ENCODE results near the gene RBM38.

RBM38 gene

DNA sequence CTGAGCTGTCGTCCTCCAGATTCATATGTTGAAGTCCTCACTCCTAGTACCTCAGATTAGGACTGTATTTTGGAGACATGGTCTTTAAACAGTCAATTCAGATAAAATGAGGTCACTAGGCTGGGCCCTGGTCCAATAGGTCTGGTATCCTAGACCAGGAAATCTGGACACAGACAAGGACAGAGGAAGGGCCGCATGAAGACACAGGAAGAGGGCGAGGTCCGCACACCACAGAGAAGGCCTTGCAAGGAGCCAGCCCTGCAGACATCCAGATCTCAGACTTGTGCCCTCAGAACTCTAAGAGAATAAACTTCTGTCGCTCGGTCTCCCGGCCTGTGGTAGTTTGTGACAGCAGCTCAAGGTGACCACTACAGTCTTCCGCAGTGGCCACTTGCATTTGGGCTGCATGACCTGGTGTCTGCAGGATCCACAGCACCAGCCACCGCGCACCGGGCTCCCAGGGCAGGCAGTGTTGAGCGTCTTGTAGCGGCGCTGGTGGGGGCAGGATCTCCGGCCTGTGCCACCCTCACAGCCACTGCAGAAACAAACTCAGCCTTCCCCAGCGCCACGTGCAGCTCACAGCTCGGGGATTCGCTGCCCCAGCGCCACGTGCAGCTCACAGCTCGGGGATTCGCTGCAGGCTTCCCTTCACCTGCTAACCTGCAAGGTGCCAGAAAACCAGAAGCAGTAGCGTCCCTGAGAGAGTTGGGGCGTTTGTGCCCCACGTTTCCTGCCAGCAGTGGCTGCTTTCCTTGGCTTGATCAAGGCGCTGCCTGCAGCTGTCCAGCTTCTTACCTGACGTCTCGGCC, 6.0 kb upstream of the RBM38 start:
- Histone ChIP-seq H2AFZ (ENCODE audit: low read depth, low read length) (no peak overlapping the region), H3K27me3 (ENCODE audit: low read depth, low read length) (no peaks in the 10 kb centered on the region), H3K79me2 (ENCODE audit: low read length) (no peaks in the 10 kb centered on the region; the same call in 1 of the 2 replicates), H3K4me3 (ENCODE audit: low read length) (no peak overlapping the region), H3K4me2 (ENCODE audit: low read length) (no peak overlapping the region), H3K9ac (ENCODE audit: low read length) (no peak overlapping the region), H4K20me1 (ENCODE audit: insufficient read depth, low read length) (no peaks in the 10 kb centered on the region), H3K27ac (ENCODE audit: low read length) (no peak overlapping the region), H3K4me1 (ENCODE audit: low read length) (peaks cover 18% of the 10 kb centered on the region), H3K9me3 (ENCODE audit: insufficient read depth, low read length) (no peaks in the 10 kb centered on the region), H3K36me3 (replicated peaks; ENCODE audit: low read depth, low read length) (peaks cover 20% of the 10 kb centered on the region)
- TF ChIP-seq EZH2phosphoT487 (IDR thresholded peaks at IDR 0.05; ENCODE audit: low read depth), result no peak

DNA sequence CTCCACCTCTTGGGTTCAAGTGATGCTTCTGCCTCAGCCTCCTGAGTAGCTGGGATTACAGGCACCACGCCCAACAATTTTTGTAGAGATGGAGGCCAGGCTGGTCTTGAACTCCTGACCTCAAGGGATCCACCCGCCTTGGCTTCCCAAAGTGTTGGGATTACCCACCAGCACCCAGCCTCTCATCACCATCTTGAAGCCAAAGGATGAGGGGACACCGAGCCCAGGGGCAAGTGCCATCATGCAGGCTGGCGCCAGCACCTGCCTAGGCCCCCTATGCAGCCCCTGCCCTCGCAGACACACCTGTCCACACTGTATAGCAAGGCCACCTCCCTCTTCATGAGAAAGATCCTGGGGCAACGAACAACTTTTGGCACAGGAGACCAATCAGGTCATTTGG, 5.3 kb upstream of the RBM38 start:
- H3K79me2 ChIP-seq (ENCODE audit: low read length), result no peaks in the 10 kb centered on the region; the same call in 1 of the 2 replicates
- no peak overlapping the region for H3K27ac ChIP-seq (ENCODE audit: low read length)
- H2AFZ ChIP-seq (ENCODE audit: low read depth, low read length), result no peak overlapping the region
- H4K20me1 ChIP-seq (ENCODE audit: insufficient read depth, low read length), result no peaks in the 10 kb centered on the region
- H3K9me3 ChIP-seq (ENCODE audit: insufficient read depth, low read length), result no peaks in the 10 kb centered on the region
- no peaks in the 10 kb centered on the region for H3K27me3 ChIP-seq (ENCODE audit: low read depth, low read length)
- H3K9ac ChIP-seq (ENCODE audit: low read length), result no peak overlapping the region
- H3K36me3 ChIP-seq (replicated peaks; ENCODE audit: low read depth, low read length), result peaks cover 14% of the 10 kb centered on the region
- peaks cover 25% of the 10 kb centered on the region for H3K4me1 ChIP-seq (ENCODE audit: low read length)
- no peak for TF ChIP-seq EZH2phosphoT487 (IDR thresholded peaks at IDR 0.05; ENCODE audit: low read depth)
- TF ChIP-seq, protein P1, sequence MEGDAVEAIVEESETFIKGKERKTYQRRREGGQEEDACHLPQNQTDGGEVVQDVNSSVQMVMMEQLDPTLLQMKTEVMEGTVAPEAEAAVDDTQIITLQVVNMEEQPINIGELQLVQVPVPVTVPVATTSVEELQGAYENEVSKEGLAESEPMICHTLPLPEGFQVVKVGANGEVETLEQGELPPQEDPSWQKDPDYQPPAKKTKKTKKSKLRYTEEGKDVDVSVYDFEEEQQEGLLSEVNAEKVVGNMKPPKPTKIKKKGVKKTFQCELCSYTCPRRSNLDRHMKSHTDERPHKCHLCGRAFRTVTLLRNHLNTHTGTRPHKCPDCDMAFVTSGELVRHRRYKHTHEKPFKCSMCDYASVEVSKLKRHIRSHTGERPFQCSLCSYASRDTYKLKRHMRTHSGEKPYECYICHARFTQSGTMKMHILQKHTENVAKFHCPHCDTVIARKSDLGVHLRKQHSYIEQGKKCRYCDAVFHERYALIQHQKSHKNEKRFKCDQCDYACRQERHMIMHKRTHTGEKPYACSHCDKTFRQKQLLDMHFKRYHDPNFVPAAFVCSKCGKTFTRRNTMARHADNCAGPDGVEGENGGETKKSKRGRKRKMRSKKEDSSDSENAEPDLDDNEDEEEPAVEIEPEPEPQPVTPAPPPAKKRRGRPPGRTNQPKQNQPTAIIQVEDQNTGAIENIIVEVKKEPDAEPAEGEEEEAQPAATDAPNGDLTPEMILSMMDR (IDR thresholded peaks at IDR 0.05; ENCODE audit: low read depth, low read length), result no peak
- H3K4me2 ChIP-seq (ENCODE audit: low read length), result no peak overlapping the region
- no peak overlapping the region for H3K4me3 ChIP-seq (ENCODE audit: low read length)

DNA sequence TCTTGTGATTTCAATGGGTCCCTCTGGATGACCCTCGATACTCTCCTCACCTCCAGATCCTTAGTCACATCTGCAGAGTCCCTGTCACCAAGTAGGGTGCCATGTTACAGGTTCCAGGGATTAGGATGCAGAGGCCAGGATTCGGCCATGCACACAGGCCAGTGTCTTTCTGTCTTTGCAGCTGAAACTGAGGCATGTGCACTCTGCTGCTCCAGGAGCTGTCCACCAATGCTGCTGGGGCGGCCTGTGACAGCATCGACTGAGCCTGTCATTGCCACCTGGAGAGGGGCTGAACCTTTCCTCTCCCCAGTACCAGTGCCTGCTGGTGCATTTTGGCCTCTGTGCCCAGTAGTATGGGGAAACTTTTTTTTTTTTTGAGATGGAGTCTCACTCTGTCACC, 4.4 kb upstream of the RBM38 start:
- Histone ChIP-seq H3K4me2 (ENCODE audit: low read length) (no peak overlapping the region), H3K9ac (ENCODE audit: low read length) (no peak overlapping the region), H3K36me3 (replicated peaks; ENCODE audit: low read depth, low read length) (peaks cover 14% of the 10 kb centered on the region), H2AFZ (ENCODE audit: low read depth, low read length) (no peak overlapping the region), H3K79me2 (ENCODE audit: low read length) (peaks cover 5% of the 10 kb centered on the region), H3K4me1 (ENCODE audit: low read length) (peaks cover 25% of the 10 kb centered on the region), H3K27me3 (ENCODE audit: low read depth, low read length) (no peaks in the 10 kb centered on the region), H3K27ac (ENCODE audit: low read length) (no peak overlapping the region), H4K20me1 (ENCODE audit: insufficient read depth, low read length) (no peaks in the 10 kb centered on the region), H3K9me3 (ENCODE audit: insufficient read depth, low read length) (no peaks in the 10 kb centered on the region), H3K4me3 (ENCODE audit: low read length) (no peak overlapping the region)
- no peak for TF ChIP-seq EZH2phosphoT487 (IDR thresholded peaks at IDR 0.05; ENCODE audit: low read depth)
- TF ChIP-seq, protein P1 (IDR thresholded peaks at IDR 0.05; ENCODE audit: low read depth, low read length), result no peak

DNA sequence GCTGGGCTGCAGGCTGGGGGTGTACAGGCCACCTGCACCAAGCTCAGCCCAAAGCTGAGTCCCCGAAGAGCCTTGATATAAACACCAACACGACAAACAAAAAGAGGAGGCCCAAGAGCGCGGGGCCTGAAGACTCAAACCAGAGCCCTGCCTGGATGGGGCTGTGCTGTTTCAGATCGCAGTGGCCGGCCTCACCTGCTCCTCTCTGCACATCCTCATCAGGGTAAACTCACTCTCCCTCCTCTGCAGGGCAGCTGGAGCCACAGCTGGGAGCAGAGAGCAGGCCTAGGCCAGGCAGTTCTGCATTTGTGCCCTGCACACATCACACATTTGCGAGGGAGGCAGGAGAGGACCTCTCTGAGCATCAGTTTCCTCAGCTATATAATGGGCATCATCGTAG, 3.7 kb upstream of the RBM38 start:
- Histone ChIP-seq H3K9ac (ENCODE audit: low read length) (no peak overlapping the region), H3K4me3 (ENCODE audit: low read length) (no peak overlapping the region), H3K4me1 (ENCODE audit: low read length) (peaks cover 21% of the 10 kb centered on the region), H3K9me3 (ENCODE audit: insufficient read depth, low read length) (no peaks in the 10 kb centered on the region), H3K27ac (ENCODE audit: low read length) (no peak overlapping the region), H3K79me2 (ENCODE audit: low read length) (peaks cover 12% of the 10 kb centered on the region), H3K36me3 (replicated peaks; ENCODE audit: low read depth, low read length) (peaks cover 19% of the 10 kb centered on the region), H3K27me3 (ENCODE audit: low read depth, low read length) (no peaks in the 10 kb centered on the region), H4K20me1 (ENCODE audit: insufficient read depth, low read length) (peaks cover 5% of the 10 kb centered on the region), H3K4me2 (ENCODE audit: low read length) (no peak overlapping the region), H2AFZ (ENCODE audit: low read depth, low read length) (no peak overlapping the region)
- TF ChIP-seq EZH2phosphoT487 (IDR thresholded peaks at IDR 0.05; ENCODE audit: low read depth), result no peak
- TF ChIP-seq, protein P1 (IDR thresholded peaks at IDR 0.05; ENCODE audit: low read depth, low read length), result no peak
